ENCODE measurements around the gene FARS2.

GRCh38 chr6:5619249-5619648 is 357.9 kb downstream of the FARS2 start:
- TF ChIP-seq CTCF (IDR thresholded peaks at IDR 0.05) (no peak), POLR2AphosphoS5 (IDR thresholded peaks at IDR 0.05) (no peak)
